ENCODE measurements around the gene QRICH2. TPM values are rescaled to one million over a fixed set of nuclear protein-coding genes. Genes with fewer than 3 reads are reported as not detected.

Gene QRICH2
- total and polyA plus RNA-seq, 9 of the 15 experiments (the other 6 are each of a cell fraction or from before 2014, with no cell fraction given): 0.03 to 1.6 (median 0.81) TPM

DNA sequence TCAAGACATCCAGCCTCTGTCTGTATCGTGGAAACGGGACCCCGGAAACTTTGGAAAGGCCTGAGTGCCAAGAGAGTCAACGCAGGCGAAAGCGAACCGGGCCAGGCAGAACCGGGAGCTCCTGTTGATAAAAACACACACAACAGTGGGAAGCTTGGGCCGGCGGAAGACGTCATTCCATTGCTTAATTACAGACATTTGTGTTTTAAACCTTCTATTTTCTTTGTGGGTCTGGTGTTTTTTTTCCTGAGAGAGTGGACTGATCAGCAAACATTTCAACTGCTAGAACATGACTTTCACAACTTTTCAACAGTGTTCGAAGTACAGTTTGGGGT lies 66.9 kb downstream of the QRICH2 start (continued):
- TF ChIP-seq, protein P1, sequence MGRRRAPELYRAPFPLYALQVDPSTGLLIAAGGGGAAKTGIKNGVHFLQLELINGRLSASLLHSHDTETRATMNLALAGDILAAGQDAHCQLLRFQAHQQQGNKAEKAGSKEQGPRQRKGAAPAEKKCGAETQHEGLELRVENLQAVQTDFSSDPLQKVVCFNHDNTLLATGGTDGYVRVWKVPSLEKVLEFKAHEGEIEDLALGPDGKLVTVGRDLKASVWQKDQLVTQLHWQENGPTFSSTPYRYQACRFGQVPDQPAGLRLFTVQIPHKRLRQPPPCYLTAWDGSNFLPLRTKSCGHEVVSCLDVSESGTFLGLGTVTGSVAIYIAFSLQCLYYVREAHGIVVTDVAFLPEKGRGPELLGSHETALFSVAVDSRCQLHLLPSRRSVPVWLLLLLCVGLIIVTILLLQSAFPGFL (CRISPR knock-in tag; IDR thresholded peaks at IDR 0.05): no peak
- TF ChIP-seq KAT7 (CRISPR knock-in tag; IDR thresholded peaks at IDR 0.05; ENCODE audit: borderline replicate concordance) (0 out of 2 replicates have a peak, but pooled peaks have one; percentile 14), LEF1 (IDR thresholded peaks at IDR 0.05) (0 out of 2 replicates have a peak, but pooled peaks have one; percentile 32), GABPB1 (CRISPR knock-in tag; IDR thresholded peaks at IDR 0.05) (peak; percentile 36; the same call in 1 of the 2 replicates), BRCA1 (IDR thresholded peaks at IDR 0.05) (no peak), BRCA1 (CRISPR knock-in tag; IDR thresholded peaks at IDR 0.05) (no peak), BHLHE40 (IDR thresholded peaks at IDR 0.05; ENCODE audit: low read length) (no peak), NFRKB (IDR thresholded peaks at IDR 0.05; ENCODE audit: low read depth) (peak; percentile 55; the same call in 1 of the 2 replicates), ZNF436 (CRISPR knock-in tag; IDR thresholded peaks at IDR 0.05) (no peak), NCOA4 (IDR thresholded peaks at IDR 0.05; ENCODE audit: partially characterized antibody) (no peak), ZNF717 (CRISPR knock-in tag; IDR thresholded peaks at IDR 0.05) (no peak), MYC (IDR thresholded peaks at IDR 0.05; ENCODE audit: low read depth, low read length) (no peak), MYC (CRISPR knock-in tag; IDR thresholded peaks at IDR 0.05; ENCODE audit: borderline replicate concordance, low read depth) (no peak), HDAC1 (IDR thresholded peaks at IDR 0.05) (no peak), SETDB1 (IDR thresholded peaks at IDR 0.05; ENCODE audit: low read length) (no peak), ZNF57 (CRISPR knock-in tag; IDR thresholded peaks at IDR 0.05) (no peak), DMBX1 (CRISPR knock-in tag; IDR thresholded peaks at IDR 0.05; ENCODE audit: borderline replicate concordance) (no peak), ZNF354B (CRISPR knock-in tag; IDR thresholded peaks at IDR 0.05) (no peak), SMARCA4 (IDR thresholded peaks at IDR 0.05) (0 out of 2 replicates have a peak, but pooled peaks have one; percentile 19), ZEB2 (IDR thresholded peaks at IDR 0.05) (no peak), PYGO2 (tag; IDR thresholded peaks at IDR 0.05) (no peak), ZBED1 (IDR thresholded peaks at IDR 0.05) (no peak), SP1 (CRISPR knock-in tag; IDR thresholded peaks at IDR 0.05) (0 out of 2 replicates have a peak, but pooled peaks have one; percentile 52), DPF2 (IDR thresholded peaks at IDR 0.05) (peak; percentile 36; the same call in 1 of the 2 replicates)
- TF ChIP-seq, protein P2, sequence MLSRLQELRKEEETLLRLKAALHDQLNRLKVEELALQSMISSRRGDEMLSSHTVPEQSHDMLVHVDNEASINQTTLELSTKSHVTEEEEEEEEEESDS (CRISPR knock-in tag; IDR thresholded peaks at IDR 0.05): no peak
- TF ChIP-seq, protein P3, sequence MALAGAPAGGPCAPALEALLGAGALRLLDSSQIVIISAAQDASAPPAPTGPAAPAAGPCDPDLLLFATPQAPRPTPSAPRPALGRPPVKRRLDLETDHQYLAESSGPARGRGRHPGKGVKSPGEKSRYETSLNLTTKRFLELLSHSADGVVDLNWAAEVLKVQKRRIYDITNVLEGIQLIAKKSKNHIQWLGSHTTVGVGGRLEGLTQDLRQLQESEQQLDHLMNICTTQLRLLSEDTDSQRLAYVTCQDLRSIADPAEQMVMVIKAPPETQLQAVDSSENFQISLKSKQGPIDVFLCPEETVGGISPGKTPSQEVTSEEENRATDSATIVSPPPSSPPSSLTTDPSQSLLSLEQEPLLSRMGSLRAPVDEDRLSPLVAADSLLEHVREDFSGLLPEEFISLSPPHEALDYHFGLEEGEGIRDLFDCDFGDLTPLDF (CRISPR knock-in tag; IDR thresholded peaks at IDR 0.05): no peak
- TF ChIP-seq, protein P4, sequence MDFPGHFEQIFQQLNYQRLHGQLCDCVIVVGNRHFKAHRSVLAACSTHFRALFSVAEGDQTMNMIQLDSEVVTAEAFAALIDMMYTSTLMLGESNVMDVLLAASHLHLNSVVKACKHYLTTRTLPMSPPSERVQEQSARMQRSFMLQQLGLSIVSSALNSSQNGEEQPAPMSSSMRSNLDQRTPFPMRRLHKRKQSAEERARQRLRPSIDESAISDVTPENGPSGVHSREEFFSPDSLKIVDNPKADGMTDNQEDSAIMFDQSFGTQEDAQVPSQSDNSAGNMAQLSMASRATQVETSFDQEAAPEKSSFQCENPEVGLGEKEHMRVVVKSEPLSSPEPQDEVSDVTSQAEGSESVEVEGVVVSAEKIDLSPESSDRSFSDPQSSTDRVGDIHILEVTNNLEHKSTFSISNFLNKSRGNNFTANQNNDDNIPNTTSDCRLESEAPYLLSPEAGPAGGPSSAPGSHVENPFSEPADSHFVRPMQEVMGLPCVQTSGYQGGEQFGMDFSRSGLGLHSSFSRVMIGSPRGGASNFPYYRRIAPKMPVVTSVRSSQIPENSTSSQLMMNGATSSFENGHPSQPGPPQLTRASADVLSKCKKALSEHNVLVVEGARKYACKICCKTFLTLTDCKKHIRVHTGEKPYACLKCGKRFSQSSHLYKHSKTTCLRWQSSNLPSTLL (IDR thresholded peaks at IDR 0.05): no peak
- TF ChIP-seq, protein P5, sequence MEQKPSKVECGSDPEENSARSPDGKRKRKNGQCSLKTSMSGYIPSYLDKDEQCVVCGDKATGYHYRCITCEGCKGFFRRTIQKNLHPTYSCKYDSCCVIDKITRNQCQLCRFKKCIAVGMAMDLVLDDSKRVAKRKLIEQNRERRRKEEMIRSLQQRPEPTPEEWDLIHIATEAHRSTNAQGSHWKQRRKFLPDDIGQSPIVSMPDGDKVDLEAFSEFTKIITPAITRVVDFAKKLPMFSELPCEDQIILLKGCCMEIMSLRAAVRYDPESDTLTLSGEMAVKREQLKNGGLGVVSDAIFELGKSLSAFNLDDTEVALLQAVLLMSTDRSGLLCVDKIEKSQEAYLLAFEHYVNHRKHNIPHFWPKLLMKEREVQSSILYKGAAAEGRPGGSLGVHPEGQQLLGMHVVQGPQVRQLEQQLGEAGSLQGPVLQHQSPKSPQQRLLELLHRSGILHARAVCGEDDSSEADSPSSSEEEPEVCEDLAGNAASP (IDR thresholded peaks at IDR 0.05): no peak

Measured in K562 (cell line).